A673 (cell line): Measurements from ENCODE around the gene KLHL13.

Experiments
- EZH2 ChIP-seq: fragments of 200-600 bp; sonication (generic); IDR thresholded peaks from 2 replicates; pipeline ENCODE4 v1.6.1; 2017; ENCODE audit warnings: borderline replicate concordance, low read depth, mild to moderate bottlenecking, mixed read lengths, antibody characterized with exemption, low read length; ENCODE audit not compliant: poor library complexity, severe bottlenecking
- TF ChIP-seq, protein P1 (sequence below): fragments of 300-800, 200-600 bp; sonication (generic); conservative IDR thresholded peaks from 2 replicates; pipeline ENCODE4 v1.5.1; 2017; ENCODE audit warnings: low read depth, mild to moderate bottlenecking, antibody characterized with exemption, low read length, moderate library complexity, mixed read lengths

DNA sequence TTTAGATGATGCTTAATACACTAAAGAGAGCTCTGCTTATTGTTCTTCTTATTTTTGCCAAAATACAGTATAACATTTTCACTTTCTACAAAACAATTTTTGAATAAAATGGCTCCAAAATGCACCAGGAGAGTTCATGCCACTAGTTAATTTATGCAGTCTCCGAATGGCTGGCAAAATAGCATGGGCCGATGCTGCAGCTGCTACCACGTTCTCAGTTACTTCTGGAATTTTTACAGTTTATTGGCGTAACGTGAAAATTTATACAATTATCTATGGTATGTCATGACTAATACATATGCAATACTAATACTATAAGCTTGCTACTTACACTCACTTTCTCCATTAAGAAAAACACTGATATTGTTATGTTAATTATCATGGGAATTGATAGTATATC lies 16.5 kb downstream of the KLHL13 start:
- TF ChIP-seq, protein P1, sequence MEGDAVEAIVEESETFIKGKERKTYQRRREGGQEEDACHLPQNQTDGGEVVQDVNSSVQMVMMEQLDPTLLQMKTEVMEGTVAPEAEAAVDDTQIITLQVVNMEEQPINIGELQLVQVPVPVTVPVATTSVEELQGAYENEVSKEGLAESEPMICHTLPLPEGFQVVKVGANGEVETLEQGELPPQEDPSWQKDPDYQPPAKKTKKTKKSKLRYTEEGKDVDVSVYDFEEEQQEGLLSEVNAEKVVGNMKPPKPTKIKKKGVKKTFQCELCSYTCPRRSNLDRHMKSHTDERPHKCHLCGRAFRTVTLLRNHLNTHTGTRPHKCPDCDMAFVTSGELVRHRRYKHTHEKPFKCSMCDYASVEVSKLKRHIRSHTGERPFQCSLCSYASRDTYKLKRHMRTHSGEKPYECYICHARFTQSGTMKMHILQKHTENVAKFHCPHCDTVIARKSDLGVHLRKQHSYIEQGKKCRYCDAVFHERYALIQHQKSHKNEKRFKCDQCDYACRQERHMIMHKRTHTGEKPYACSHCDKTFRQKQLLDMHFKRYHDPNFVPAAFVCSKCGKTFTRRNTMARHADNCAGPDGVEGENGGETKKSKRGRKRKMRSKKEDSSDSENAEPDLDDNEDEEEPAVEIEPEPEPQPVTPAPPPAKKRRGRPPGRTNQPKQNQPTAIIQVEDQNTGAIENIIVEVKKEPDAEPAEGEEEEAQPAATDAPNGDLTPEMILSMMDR = no peak
- TF ChIP-seq EZH2 = no peak
